Cardiac muscle cell (in vitro differentiated cells and primary cell): ENCODE results near the gene RGCC. TPM values are rescaled to one million over a fixed set of nuclear protein-coding genes. Genes with fewer than 3 reads are reported as not detected.

Source experiments
- DNase-seq, 2 donors: peaks; one replicate each; pipeline versions ENCODE4 v3.0.0 to v3.0.0-alpha.2; 2010 to 2017; ENCODE audit warnings: low read depth in 1 of 2, low spot score in 1 of 2
- H3K27ac ChIP-seq: fragments of 200-600 bp; sonication (generic); 2 replicates; pipeline ENCODE4 v1.5.1; 2016
- H3K27me3 ChIP-seq: fragments of 200-600 bp; sonication (generic); 2 replicates; pipeline ENCODE4 v1.6.0; 2016; ENCODE audit warnings: control low read depth
- H3K36me3 ChIP-seq: fragments of 200-600 bp; sonication (generic); 2 replicates; pipeline ENCODE4 v1.5.1; 2016; ENCODE audit warnings: control low read depth
- H3K4me1 ChIP-seq: fragments of 200-600 bp; sonication (generic); 2 replicates; pipeline ENCODE4 v1.8.1; 2017; ENCODE audit warnings: low read depth, mild to moderate bottlenecking, mixed run types
- H3K4me3 ChIP-seq: fragments of 200-600 bp; sonication (generic); 2 replicates; pipeline ENCODE4 v1.5.1; 2016; ENCODE audit warnings: mild to moderate bottlenecking
- H3K9me3 ChIP-seq: fragments of 200-600 bp; sonication (generic); 2 replicates; pipeline ENCODE4 v1.5.1; 2017; ENCODE audit warnings: low read depth, mild to moderate bottlenecking, control low read depth
- CTCF ChIP-seq: IDR thresholded peaks from 2 replicates; pipeline ENCODE4 v1.5.1; 2012; ENCODE audit warnings: low read depth, mild to moderate bottlenecking, low read length
- polyA plus RNA-seq: library from polyadenylated mRNA; unstranded; fragments of >200 nt; fragmentation: Nextera tagmentation; extraction: Ambion mirVana; gene quantifications from 2 replicates; pipeline ENCODE4 v1.2.1, GENCODE V29; 2016
- total RNA-seq: library from RNA; depleted of rRNA; stranded (reverse); fragments of >200 nt; gene quantifications from 2 replicates; pipeline ENCODE4 v1.2.3, GENCODE V29; 2016

Gene RGCC
- total and polyA plus RNA-seq, 2 experiments from 2014 or later = not detected

- no peak for TF ChIP-seq CTCF
- Histone ChIP-seq H3K9me3 (no peaks in the 10 kb centered on the region), H3K36me3 (no peaks in the 10 kb centered on the region), H3K27me3 (no peaks in the 10 kb centered on the region), H3K4me3 (no peak overlapping the region), H3K27ac (no peak overlapping the region), H3K4me1 (no peaks in the 10 kb centered on the region)
- no peak for DNase-seq
Measured at GRCh38 chr13:41434831-41435520, 22.4 kb upstream of the RGCC start.

GRCh38 chr13:41443969-41444368 lies 13.4 kb upstream of the RGCC start:
- no peak overlapping the region for H3K4me3 ChIP-seq

GRCh38 chr13:41452462-41452861 lies 4.9 kb upstream of the RGCC start:
- H3K27me3 ChIP-seq = peaks cover 43% of the 10 kb centered on the region
- TF ChIP-seq CTCF = no peak

More at GRCh38 chr13:41443969-41444368, 13.4 kb upstream of the RGCC start:
- Histone ChIP-seq H3K4me1 (no peaks in the 10 kb centered on the region), H3K36me3 (no peaks in the 10 kb centered on the region), H3K27ac (no peak overlapping the region), H3K27me3 (no peaks in the 10 kb centered on the region), H3K9me3 (no peaks in the 10 kb centered on the region)
- no peak for DNase-seq
- TF ChIP-seq CTCF = no peak

GRCh38 chr13:41453620-41454019 lies 3.7 kb upstream of the RGCC start:
- no peak for DNase-seq
- TF ChIP-seq CTCF = no peak
- Histone ChIP-seq H3K4me3 (no peak overlapping the region), H3K36me3 (no peaks in the 10 kb centered on the region), H3K4me1 (no peaks in the 10 kb centered on the region), H3K9me3 (no peaks in the 10 kb centered on the region), H3K27ac (no peak overlapping the region), H3K27me3 (peaks cover 55% of the 10 kb centered on the region)

More at GRCh38 chr13:41452462-41452861, 4.9 kb upstream of the RGCC start:
- no peaks in the 10 kb centered on the region for H3K9me3 ChIP-seq
- no peak for DNase-seq
- H3K4me3 ChIP-seq = no peak overlapping the region
- no peak overlapping the region for H3K27ac ChIP-seq
- no peaks in the 10 kb centered on the region for H3K4me1 ChIP-seq
- no peaks in the 10 kb centered on the region for H3K36me3 ChIP-seq

- TF ChIP-seq CTCF = no peak
Measured at GRCh38 chr13:41454170-41454569, 3.2 kb upstream of the RGCC start.

More at GRCh38 chr13:41454170-41454569, 3.2 kb upstream of the RGCC start:
- no peaks in the 10 kb centered on the region for H3K9me3 ChIP-seq
- H3K4me3 ChIP-seq = no peak overlapping the region
- H3K4me1 ChIP-seq = no peaks in the 10 kb centered on the region
- no peaks in the 10 kb centered on the region for H3K36me3 ChIP-seq
- no peak overlapping the region for H3K27ac ChIP-seq
- DNase-seq = no peak
- peaks cover 60% of the 10 kb centered on the region for H3K27me3 ChIP-seq
